GM23338 (cell line): ENCODE results near the gene IL11RA. TPM values are rescaled to one million over a fixed set of nuclear protein-coding genes. Genes with fewer than 3 reads are reported as not detected.

Experiments
- ATAC-seq: fragments of 200-7000 bp; cut with Tn5 transposase; 3 replicates; pipeline ENCODE4 v1.9.1; 2020
- DNase-seq: peaks from one replicate; pipeline ENCODE4 v3.0.0-alpha.2; 2015; ENCODE audit warnings: low spot score
- H2AFZ ChIP-seq: fragments of 200-600 bp; sonication (generic); 2 replicates; pipeline ENCODE4 v1.8.0; 2016; ENCODE audit warnings: antibody characterized with exemption, mild to moderate bottlenecking, moderate library complexity
- H3F3A ChIP-seq: fragments of 200-600 bp; sonication (generic); replicated peaks from 2 replicates; pipeline ENCODE4 v1.8.0; 2017; ENCODE audit warnings: antibody characterized with exemption, mixed run types, low read depth
- H3K27ac ChIP-seq: fragments of 200-600 bp; sonication (generic); 2 replicates; pipeline ENCODE4 v1.6.1; 2016; ENCODE audit warnings: low read depth
- H3K27me3 ChIP-seq: fragments of 200-600 bp; sonication (generic); 2 replicates; pipeline ENCODE4 v1.8.0; 2016; ENCODE audit warnings: mild to moderate bottlenecking, mixed run types, moderate library complexity; ENCODE audit not compliant: insufficient read depth
- H3K36me3 ChIP-seq: fragments of 200-600 bp; sonication (generic); 2 replicates; pipeline ENCODE4 v1.8.0; 2016; ENCODE audit warnings: mild to moderate bottlenecking; ENCODE audit not compliant: insufficient read depth
- H3K4me1 ChIP-seq: fragments of 200-600 bp; sonication (generic); 2 replicates; pipeline ENCODE4 v1.8.0; 2016; ENCODE audit warnings: mild to moderate bottlenecking, moderate library complexity; ENCODE audit not compliant: insufficient read depth
- H3K4me2 ChIP-seq: fragments of 200-600 bp; sonication (generic); 2 replicates; pipeline ENCODE4 v1.7.1; 2017; ENCODE audit warnings: mixed run types
- H3K4me3 ChIP-seq: fragments of 200-600 bp; sonication (generic); 2 replicates; pipeline ENCODE4 v1.6.1; 2016; ENCODE audit warnings: mixed run types
- H3K79me2 ChIP-seq: fragments of 200-600 bp; sonication (generic); replicated peaks from 2 replicates; pipeline ENCODE4 v1.8.0; 2017; ENCODE audit warnings: mild to moderate bottlenecking; ENCODE audit not compliant: insufficient read depth
- H3K9me2 ChIP-seq: fragments of 200-600 bp; sonication (generic); 2 replicates; pipeline ENCODE4 v1.8.0; 2017; ENCODE audit not compliant: insufficient read depth
- H4K20me1 ChIP-seq: fragments of 200-600 bp; sonication (generic); replicated peaks from 2 replicates; pipeline ENCODE4 v1.8.0; 2017; ENCODE audit warnings: mild to moderate bottlenecking; ENCODE audit not compliant: insufficient read depth
- H3K27ac Mint-ChIP-seq: 2 replicates; pipeline ENCODE4 v1.8.0; 2020; ENCODE audit warnings: inconsistent platforms, mild to moderate bottlenecking, moderate library complexity, mixed read lengths
- H3K27me3 Mint-ChIP-seq: 3 replicates; pipeline ENCODE4 v1.8.0; 2022; ENCODE audit warnings: low read depth, mild to moderate bottlenecking, moderate library complexity, mixed read lengths, inconsistent platforms; ENCODE audit not compliant: insufficient read depth, poor library complexity
- H3K36me3 Mint-ChIP-seq: 3 replicates; pipeline ENCODE4 v1.8.0; 2021; ENCODE audit warnings: low read depth, mild to moderate bottlenecking, inconsistent platforms, moderate library complexity, mixed read lengths
- H3K4me1 Mint-ChIP-seq: 3 replicates; pipeline ENCODE4 v1.8.0; 2020; ENCODE audit warnings: mild to moderate bottlenecking, inconsistent platforms, mixed read lengths
- H3K4me3 Mint-ChIP-seq: 3 replicates; pipeline ENCODE4 v1.8.0; 2021; ENCODE audit warnings: moderate library complexity, mild to moderate bottlenecking, inconsistent platforms, mixed read lengths
- H3K9me3 Mint-ChIP-seq: 3 replicates; pipeline ENCODE4 v1.8.0; 2020; ENCODE audit warnings: moderate library complexity, mild to moderate bottlenecking, inconsistent platforms, mixed read lengths
- ETS1 ChIP-seq: IDR thresholded peaks from 2 replicates; pipeline ENCODE4 v1.6.1; 2016; ENCODE audit warnings: antibody characterized with exemption
- EZH2 ChIP-seq: fragments of 200-600 bp; sonication (generic); IDR thresholded peaks from one replicate; pipeline ENCODE4 v1.8.0; 2017; ENCODE audit warnings: antibody characterized with exemption, mild to moderate bottlenecking, low read depth; ENCODE audit not compliant: unreplicated experiment
- NANOG ChIP-seq: IDR thresholded peaks from 2 replicates; pipeline ENCODE4 v1.6.1; 2016; ENCODE audit warnings: antibody characterized with exemption, borderline replicate concordance
- STAT1 ChIP-seq: IDR thresholded peaks from one replicate; pipeline ENCODE4 v1.6.1; 2016; ENCODE audit warnings: antibody characterized with exemption; ENCODE audit not compliant: unreplicated experiment
- ZNF462 ChIP-seq: fragments of 250-450 bp; sonication (Bioruptor Pico); IDR thresholded peaks from 2 replicates; pipeline ENCODE4 v1.5.0; 2020; ENCODE audit warnings: mild to moderate bottlenecking, moderate library complexity
- polyA plus RNA-seq: library from polyadenylated mRNA; unstranded; fragments of >200 nt; fragmentation: Nextera tagmentation; extraction: Ambion mirVana; gene quantifications from 2 replicates; pipeline ENCODE4 v1.2.1, GENCODE V29; 2016
- total RNA-seq: library from RNA; depleted of rRNA; stranded (reverse); fragments of >200 nt; shearing (Covaris generic); gene quantifications from 2 replicates; pipeline ENCODE4 v1.2.3, GENCODE V29; 2014

Gene IL11RA
- total and polyA plus RNA-seq, 2 experiments from 2014 or later = 3.1 to 5.8 TPM

GRCh38 chr9:34633166-34633565 lies 18.8 kb upstream of the IL11RA start (continued):
- no peak for TF ChIP-seq ZNF462
- no peak for TF ChIP-seq EZH2
- no peak for TF ChIP-seq NANOG
- no peak for TF ChIP-seq ETS1

- H3K36me3 ChIP-seq = no peaks in the 10 kb centered on the region
- peak; percentile 32 for ATAC-seq
- no peak overlapping the region for H3K27ac Mint-ChIP-seq
- no peak for TF ChIP-seq STAT1
- no peak for TF ChIP-seq ZNF462
Observed at GRCh38 chr9:34633851-34634550, 18.0 kb upstream of the IL11RA start.

More at GRCh38 chr9:34633851-34634550, 18.0 kb upstream of the IL11RA start:
- Histone ChIP-seq H3K4me1 (peaks cover 8% of the 10 kb centered on the region), H2AFZ (no peak overlapping the region), H3K79me2 (peaks cover 12% of the 10 kb centered on the region; the same call in 1 of the 2 replicates), H3K27ac (no peak overlapping the region), H4K20me1 (peaks cover 3% of the 10 kb centered on the region), H3K27me3 (peaks cover 52% of the 10 kb centered on the region), H3K9me2 (no peaks in the 10 kb centered on the region), H3K4me3 (no peak overlapping the region), H3F3A (peaks cover 8% of the 10 kb centered on the region; the same call in 1 of the 2 replicates), H3K4me2 (no peak overlapping the region)
- Mint-ChIP-seq H3K36me3 (peaks cover 26% of the 10 kb centered on the region), H3K9me3 (no peaks in the 10 kb centered on the region), H3K27me3 (peaks cover 41% of the 10 kb centered on the region), H3K4me3 (no peak overlapping the region), H3K4me1 (peaks cover 38% of the 10 kb centered on the region)
- DNase-seq = peak; percentile 80
